ENCODE measurements around the gene NOL3. TPM values are rescaled to one million over a fixed set of nuclear protein-coding genes. Genes with fewer than 3 reads are reported as not detected.

The NOL3 gene
- total and polyA plus RNA-seq, 9 of the 15 experiments (the other 6 are each of a cell fraction or from before 2014, with no cell fraction given), result 0.45 to 14.0 (median 5.4) TPM

GRCh38 chr16:67191995-67192681 lies 21.8 kb downstream of the NOL3 start, which contains the start of gene E2F4 (continued):
- TF ChIP-seq ETV6 (IDR thresholded peaks at IDR 0.05; ENCODE audit: borderline replicate concordance in 1 of 2, low read depth in 2 of 2, low read length in 1 of 2) (peak; percentile 97), ETV6 (CRISPR knock-in tag; IDR thresholded peaks at IDR 0.05; ENCODE audit: borderline replicate concordance) (no peak), EP400 (IDR thresholded peaks at IDR 0.05) (peak; percentile 61; the same call in 1 of the 2 replicates), MYBL2 (IDR thresholded peaks at IDR 0.05; ENCODE audit: low read depth) (no peak), MYBL2 (CRISPR knock-in tag; IDR thresholded peaks at IDR 0.05; ENCODE audit: borderline replicate concordance) (no peak), E4F1 (CRISPR knock-in tag; IDR thresholded peaks at IDR 0.05; ENCODE audit: borderline replicate concordance) (no peak), GABPB1 (CRISPR knock-in tag; IDR thresholded peaks at IDR 0.05) (peak; percentile 92), ZNF197 (CRISPR knock-in tag; IDR thresholded peaks at IDR 0.05; ENCODE audit: low read depth) (no peak), ETS1 (conservative IDR thresholded peaks at IDR 0.05; ENCODE audit: control insufficient read depth, low read depth, low read length) (peak; percentile 89), TCF7 (IDR thresholded peaks at IDR 0.05; ENCODE audit: borderline replicate concordance) (no peak), SIN3B (IDR thresholded peaks at IDR 0.05; ENCODE audit: low read depth) (peak; percentile 87), HOMEZ (CRISPR knock-in tag; IDR thresholded peaks at IDR 0.05) (no peak), HMGN3 (IDR thresholded peaks at IDR 0.05; ENCODE audit: borderline replicate concordance, extremely low read depth, insufficient read length, low read depth, low read length) (peak; percentile 51), GABPB2 (CRISPR knock-in tag; conservative IDR thresholded peaks at IDR 0.05) (no peak), CREB1 (IDR thresholded peaks at IDR 0.05) (no peak), CREB1 (CRISPR knock-in tag; IDR thresholded peaks at IDR 0.05) (peak; percentile 70), NR2C2 (CRISPR knock-in tag; IDR thresholded peaks at IDR 0.05) (peak; percentile 74), NR2C2 (tag; IDR thresholded peaks at IDR 0.05) (peak; percentile 84; the same call in 1 of the 2 replicates), ZNF696 (CRISPR knock-in tag; conservative IDR thresholded peaks at IDR 0.05) (no peak), SFPQ (IDR thresholded peaks at IDR 0.05; ENCODE audit: low read depth, low read length) (no peak)
